ENCODE data around the gene LY6G6F. TPM values are rescaled to one million over a fixed set of nuclear protein-coding genes. Genes with fewer than 3 reads are reported as not detected.

The LY6G6F gene, protein sequence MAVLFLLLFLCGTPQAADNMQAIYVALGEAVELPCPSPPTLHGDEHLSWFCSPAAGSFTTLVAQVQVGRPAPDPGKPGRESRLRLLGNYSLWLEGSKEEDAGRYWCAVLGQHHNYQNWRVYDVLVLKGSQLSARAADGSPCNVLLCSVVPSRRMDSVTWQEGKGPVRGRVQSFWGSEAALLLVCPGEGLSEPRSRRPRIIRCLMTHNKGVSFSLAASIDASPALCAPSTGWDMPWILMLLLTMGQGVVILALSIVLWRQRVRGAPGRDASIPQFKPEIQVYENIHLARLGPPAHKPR
- 0.19 TPM for total RNA-seq (2013)
- polyA plus RNA-seq (under 1 TPM in 1 of 3 donors, not detected in 2; 0.51 TPM), polyA minus RNA-seq (0.32 TPM in 1 of 2 replicates, not detected in the other), total RNA-seq (0 to 0.15 (median 0) reads per million in 11 experiments)

DNA sequence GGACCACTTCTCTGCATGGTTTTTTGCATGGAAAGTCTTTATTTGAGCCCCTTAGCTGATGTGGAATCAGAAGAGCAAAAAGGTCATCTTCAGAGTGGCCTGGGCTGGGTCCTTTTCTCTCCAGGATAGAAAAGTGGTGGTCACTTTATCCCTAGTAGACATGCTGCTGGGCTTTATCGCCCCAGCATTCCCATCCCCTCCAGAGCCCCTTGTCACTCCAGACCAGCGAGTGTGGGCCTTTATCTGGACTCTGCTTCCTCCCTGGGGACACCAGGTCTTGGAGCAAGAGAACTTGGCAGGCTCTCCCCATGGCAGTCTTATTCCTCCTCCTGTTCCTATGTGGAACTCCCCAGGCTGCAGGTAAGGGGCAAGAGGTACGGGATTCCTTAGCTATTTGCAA, at the start of gene LY6G6F:
LY6G6F (plus strand) TSS at position 268 of the 400 bp plus-strand sequence; CDS start at position 309, 41 bp downstream.
- Histone ChIP-seq H2AFZ (ENCODE audit: insufficient read depth, low read depth, low read length, poor library complexity, severe bottlenecking) (no peak within 1 kb of the TSS), H3K4me1 (ENCODE audit: control insufficient read depth in 1 of 2, insufficient read depth in 2 of 2, low read length in 2 of 2) (peaks cover 25 to 34% of the 10 kb centered on the region in 2 donors), H3K27ac (ENCODE audit: low read depth in 1 of 2, low read length in 2 of 2) (no peak within 1 kb of the TSS), H3K9ac (ENCODE audit: insufficient read depth, low read length, poor library complexity, severe bottlenecking) (no peak within 1 kb of the TSS), H3K4me2 (replicated peaks; ENCODE audit: extremely low read depth, low read length, poor library complexity, severe bottlenecking) (no peak within 1 kb of the TSS), H3K36me3 (replicated peaks in 1 of 2; ENCODE audit: control insufficient read depth in 1 of 2, insufficient read depth in 2 of 2, low read length in 2 of 2) (no peaks in the 10 kb centered on the region), H3K27me3 (ENCODE audit: control insufficient read depth in 2 of 2, insufficient read depth in 2 of 2, low read length in 2 of 2) (no peaks in the 10 kb centered on the region), H4K20me1 (ENCODE audit: insufficient read depth, low read length) (peaks cover 5% of the 10 kb centered on the region), H3K79me2 (ENCODE audit: insufficient read depth, low read length) (peaks cover 14% of the 10 kb centered on the region), H3K4me3 (replicated peaks in 1 of 3; ENCODE audit: low read depth in 2 of 3, low read length in 3 of 3) (no peak within 1 kb of the TSS), H3K9me3 (replicated peaks in 1 of 2; ENCODE audit: control insufficient read depth in 1 of 2, insufficient read depth in 1 of 2, low read length in 2 of 2) (no peaks in the 10 kb centered on the region)
- peaks cover 30% of the 10 kb centered on the region for H3K4me1 Mint-ChIP-seq
- intact Hi-C loops (cut with micrococcal nuclease) = no loop called here
- H3K27me3 Mint-ChIP-seq (ENCODE audit: low read depth in 3 of 3) = peaks cover 0 to 6% (median 1%) of the 10 kb centered on the region in 3 donors
- H3K4me3 Mint-ChIP-seq = no peak within 1 kb of the TSS
- peak within 1 kb of the TSS in 1 of 7 donors; percentile 6 for H3K27ac Mint-ChIP-seq
- no CpG with 5 or more reads among the region's 3 CpGs for WGBS (ENCODE audit: insufficient coverage)
- no peak for DNase-seq
- peaks cover 0 to 4% of the 10 kb centered on the region in 2 donors for H3K36me3 Mint-ChIP-seq
- TF ChIP-seq CTCF (IDR thresholded peaks at IDR 0.05) = no peak
- H3K9me3 Mint-ChIP-seq = no peaks in the 10 kb centered on the region

- peaks cover 0 to 6% (median 2%) of the 10 kb centered on the region in 3 donors for H3K27me3 Mint-ChIP-seq (ENCODE audit: low read depth in 3 of 3)
- Histone ChIP-seq H3K4me1 (ENCODE audit: control insufficient read depth in 1 of 2, insufficient read depth in 2 of 2, low read length in 2 of 2) (peaks cover 46 to 67% of the 10 kb centered on the region in 2 donors), H3K4me2 (replicated peaks; ENCODE audit: extremely low read depth, low read length, poor library complexity, severe bottlenecking) (no peak overlapping the region), H3K79me2 (ENCODE audit: insufficient read depth, low read length) (peaks cover 82% of the 10 kb centered on the region), H3K27me3 (ENCODE audit: control insufficient read depth in 2 of 2, insufficient read depth in 2 of 2, low read length in 2 of 2) (no peaks in the 10 kb centered on the region), H3K9me3 (replicated peaks in 1 of 2; ENCODE audit: control insufficient read depth in 1 of 2, insufficient read depth in 1 of 2, low read length in 2 of 2) (no peaks in the 10 kb centered on the region), H4K20me1 (ENCODE audit: insufficient read depth, low read length) (peaks cover 26% of the 10 kb centered on the region), H3K27ac (ENCODE audit: low read depth in 1 of 2, low read length in 2 of 2) (peak overlapping the region in 1 of 2 donors; percentile 53), H3K36me3 (replicated peaks in 1 of 2; ENCODE audit: control insufficient read depth in 1 of 2, insufficient read depth in 2 of 2, low read length in 2 of 2) (peaks cover 14 to 45% of the 10 kb centered on the region in 2 donors), H3K9ac (ENCODE audit: insufficient read depth, low read length, poor library complexity, severe bottlenecking) (no peak overlapping the region), H2AFZ (ENCODE audit: insufficient read depth, low read depth, low read length, poor library complexity, severe bottlenecking) (no peak overlapping the region), H3K4me3 (replicated peaks in 1 of 3; ENCODE audit: low read depth in 2 of 3, low read length in 3 of 3) (no peak overlapping the region)
- no peak for DNase-seq
- TF ChIP-seq CTCF (IDR thresholded peaks at IDR 0.05) = no peak
- H3K36me3 Mint-ChIP-seq = peaks cover 32 to 56% of the 10 kb centered on the region in 2 donors
- WGBS (ENCODE audit: insufficient coverage) = 89% methylated on average over 1 of the region's 6 CpGs
- intact Hi-C loops (cut with micrococcal nuclease) = no loop called here
- peak overlapping the region in 5 of 7 donors; percentile 33 to 84 (median 38) for H3K27ac Mint-ChIP-seq
- H3K4me1 Mint-ChIP-seq = peaks cover 65% of the 10 kb centered on the region
- no peak overlapping the region for H3K4me3 Mint-ChIP-seq
- H3K9me3 Mint-ChIP-seq = peaks cover 0 to 2% (median 0%) of the 10 kb centered on the region in 7 donors
Measured at GRCh38 chr6:31657406-31658157, 49.1 kb upstream of the LY6G6F start.
